Natural killer cell (primary cell): ENCODE data around the gene SLC25A22. TPM values are rescaled to one million over a fixed set of nuclear protein-coding genes. Genes with fewer than 3 reads are reported as not detected.

Source experiments
- ATAC-seq, 3 donors: fragments of 150-1000 bp in 2 of 3; fragments of 200-7000 bp in 1 of 3; cut with Tn5 transposase; 1 replicate in 1 of 3; 2 replicates in 2 of 3; pipeline ENCODE4 v1.10.0; 2021; ENCODE audit warnings: mild to moderate bottlenecking in 2 of 3, moderate library complexity in 2 of 3
- DNase-seq, 2 donors: peaks; one replicate each; pipeline versions ENCODE4 v3.0.0 to v3.0.0-alpha.2; 2013 to 2021; ENCODE audit warnings: mixed read lengths in 1 of 2
- H3K27ac ChIP-seq: one replicate; pipeline ENCODE4 v1.5.1; 2013; ENCODE audit warnings: mild to moderate bottlenecking, low read length
- H3K27me3 ChIP-seq: one replicate; pipeline ENCODE4 v1.6.1; 2013; ENCODE audit warnings: low read length; ENCODE audit not compliant: control insufficient read depth, insufficient read depth
- H3K36me3 ChIP-seq: one replicate; pipeline ENCODE4 v1.6.1; 2013; ENCODE audit warnings: low read length; ENCODE audit not compliant: control insufficient read depth, insufficient read depth
- H3K4me1 ChIP-seq: one replicate; pipeline ENCODE4 v1.6.1; 2013; ENCODE audit warnings: low read length; ENCODE audit not compliant: control insufficient read depth, insufficient read depth
- H3K4me3 ChIP-seq: one replicate; pipeline ENCODE4 v1.5.1; 2013; ENCODE audit warnings: low read length
- H3K9me3 ChIP-seq: one replicate; pipeline ENCODE4 v1.6.1; 2013; ENCODE audit warnings: low read length; ENCODE audit not compliant: control insufficient read depth, insufficient read depth
- H3K27ac Mint-ChIP-seq, 2 donors: one replicate each; pipeline ENCODE4 v1.8.0; 2022; ENCODE audit warnings: mild to moderate bottlenecking in 2 of 2, mixed read lengths in 2 of 2, moderate library complexity in 1 of 2
- H3K27me3 Mint-ChIP-seq, 2 donors: one replicate each; pipeline ENCODE4 v1.8.0; 2022; ENCODE audit warnings: low read depth in 2 of 2, mixed read lengths in 2 of 2
- H3K36me3 Mint-ChIP-seq: one replicate; pipeline ENCODE4 v1.8.0; 2022; ENCODE audit warnings: mixed read lengths
- H3K4me1 Mint-ChIP-seq, 2 donors: one replicate each; pipeline ENCODE4 v1.8.0; 2022; ENCODE audit warnings: mixed read lengths in 2 of 2
- H3K4me3 Mint-ChIP-seq: one replicate; pipeline ENCODE4 v1.8.0; 2022; ENCODE audit warnings: mild to moderate bottlenecking, moderate library complexity, mixed read lengths
- H3K9me3 Mint-ChIP-seq, 2 donors: one replicate each; pipeline ENCODE4 v1.8.0; 2022; ENCODE audit warnings: mixed read lengths in 2 of 2
- CTCF ChIP-seq: fragments of 200-600 bp; IDR thresholded peaks from one replicate; pipeline ENCODE4 v1.8.0; 2022; ENCODE audit warnings: antibody characterized with exemption
- WGBS: methylation state at CpG from one replicate; pipeline ENCODE4 v1.1.7; 2013; ENCODE audit warnings: missing lambda C conversion rate; ENCODE audit not compliant: insufficient coverage; 5-methylcytosine and 5-hydroxymethylcytosine counted together
- intact Hi-C: fragments of 100-400 bp; cut with micrococcal nuclease; formaldehyde crosslinking; loops from one replicate; pipeline ENCODE4 v1.14.2; 2022
- total RNA-seq, 4 donors: library from RNA; stranded (reverse); fragments of 120-200 nt in 1 of 4; gene quantifications; one replicate each; pipeline versions ENCODE4 v1.2.3 to v1.2.4, GENCODE V29; 2013 to 2022

SLC25A22 gene
- total RNA-seq, 3 donors from 2014 or later (not counting 1 experiment from before 2014, with no cell fraction given) = 22.8 to 34.6 (median 31.5) TPM

- intact Hi-C loops = no loop called here
- H3K36me3 Mint-ChIP-seq = no peaks in the 10 kb centered on the region
- H3K4me1 Mint-ChIP-seq = peaks cover 0 to 37% of the 10 kb centered on the region in 2 donors
- H3K27ac Mint-ChIP-seq = no peak overlapping the region
- Histone ChIP-seq H3K4me3 (no peak overlapping the region), H3K36me3 (no peaks in the 10 kb centered on the region), H3K27me3 (peaks cover 19% of the 10 kb centered on the region), H3K4me1 (peaks cover 80% of the 10 kb centered on the region), H3K9me3 (no peaks in the 10 kb centered on the region), H3K27ac (no peak overlapping the region)
- H3K4me3 Mint-ChIP-seq = peak overlapping the region; percentile 81
- ATAC-seq (no peak), DNase-seq (peak in 1 of 2 donors; percentile 23)
- H3K27me3 Mint-ChIP-seq = peaks cover 8 to 35% of the 10 kb centered on the region in 2 donors
- WGBS = 73% methylated on average over 31 of the region's 31 CpGs
- no peaks in the 10 kb centered on the region for H3K9me3 Mint-ChIP-seq
- no peak for TF ChIP-seq CTCF
These were observed 33.2 kb upstream of the SLC25A22 start for GRCh38 chr11:831118-831864.

- 2% methylated on average over 78 of the region's 78 CpGs for WGBS
- Mint-ChIP-seq H3K27me3 (peaks cover 8 to 35% of the 10 kb centered on the region in 2 donors), H3K27ac (no peak overlapping the region), H3K9me3 (no peaks in the 10 kb centered on the region), H3K4me3 (peak overlapping the region; percentile 72), H3K4me1 (peaks cover 0 to 37% of the 10 kb centered on the region in 2 donors), H3K36me3 (no peaks in the 10 kb centered on the region)
- Histone ChIP-seq H3K4me1 (peaks cover 82% of the 10 kb centered on the region), H3K27me3 (peaks cover 19% of the 10 kb centered on the region), H3K4me3 (no peak overlapping the region), H3K9me3 (no peaks in the 10 kb centered on the region), H3K27ac (no peak overlapping the region), H3K36me3 (no peaks in the 10 kb centered on the region)
- TF ChIP-seq CTCF = no peak
- DNase-seq = peak in 1 of 2 donors; percentile 79
- intact Hi-C loops = no loop called here
- peak; percentile 45 to 67 (median 63) for ATAC-seq
These were observed 32.4 kb upstream of the SLC25A22 start for GRCh38 chr11:830295-831117.

- H3K36me3 ChIP-seq = peaks cover 4% of the 10 kb centered on the region
- Mint-ChIP-seq H3K4me1 (peaks cover 0 to 37% of the 10 kb centered on the region in 2 donors), H3K4me3 (peak overlapping the region; percentile 72), H3K9me3 (no peaks in the 10 kb centered on the region), H3K36me3 (no peaks in the 10 kb centered on the region), H3K27me3 (peaks cover 8 to 35% of the 10 kb centered on the region in 2 donors), H3K27ac (no peak overlapping the region)
- WGBS = 3% methylated on average over 39 of the region's 39 CpGs
- ATAC-seq (peak in 1 of 3 donors; percentile 5), DNase-seq (no peak)
- H3K27ac ChIP-seq = no peak overlapping the region
- peaks cover 19% of the 10 kb centered on the region for H3K27me3 ChIP-seq
- no peak overlapping the region for H3K4me3 ChIP-seq
- H3K4me1 ChIP-seq = peaks cover 76% of the 10 kb centered on the region
- TF ChIP-seq CTCF = no peak
- H3K9me3 ChIP-seq = no peaks in the 10 kb centered on the region
- intact Hi-C loops = no loop called here
These were observed 31.8 kb upstream of the SLC25A22 start for GRCh38 chr11:829847-830294.
